Adrenal gland (tissue), 12 donors: ENCODE data around the gene ASB8. TPM values are rescaled to one million over a fixed set of nuclear protein-coding genes. Genes with fewer than 3 reads are reported as not detected.

Source experiments
- DNase-seq, 7 donors: peaks; one replicate each; pipeline ENCODE4 v3.0.0-alpha.2; 2019 to 2020
- H3K27ac ChIP-seq, 5 donors: fragments of 200-600 bp; sonication (generic) in 4 of 5; 1 replicate in 3 of 5; 2 replicates in 2 of 5; pipeline versions ENCODE4 v1.5.1 to v1.8.0; 2016 to 2020; ENCODE audit warnings: mild to moderate bottlenecking in 1 of 5
- H3K27me3 ChIP-seq: fragments of 200-600 bp; 2 replicates; pipeline ENCODE4 v1.8.0; 2021
- H3K36me3 ChIP-seq, 2 donors: fragments of 200-600 bp; replicated peaks in 1 of 2; 1 replicate in 1 of 2; 2 replicates in 1 of 2; pipeline versions ENCODE4 v1.5.1 to v1.8.0; 2018 to 2022
- H3K4me1 ChIP-seq, 2 donors: fragments of 200-600 bp; replicated peaks in 1 of 2; 1 replicate in 1 of 2; 2 replicates in 1 of 2; pipeline versions ENCODE4 v1.5.1 to v1.8.0; 2018 to 2021
- H3K4me3 ChIP-seq, 4 donors: fragments of 200-600 bp; sonication (generic) in 3 of 4; one replicate each; pipeline ENCODE4 v1.5.1; 2016 to 2018
- H3K9me3 ChIP-seq, 3 donors: fragments of 200-600 bp; sonication (generic) in 1 of 3; replicated peaks in 1 of 3; 1 replicate in 2 of 3; 2 replicates in 1 of 3; pipeline versions ENCODE4 v1.5.1 to v1.8.0; 2016 to 2021
- CTCF ChIP-seq, 6 experiments: fragments of 450-650 bp in 4 of 6; fragments of 200-600 bp in 2 of 6; sonication (generic) in 1 of 6; IDR thresholded peaks; 1 replicate in 5 of 6; 2 replicates in 1 of 6; pipeline versions ENCODE4 v1.5.1 to v1.8.0; 2016 to 2021; ENCODE audit warnings: antibody characterized with exemption in 6 of 6, mild to moderate bottlenecking in 2 of 6, moderate library complexity in 1 of 6
- POLR2A ChIP-seq, 2 donors: fragments of 450-650 bp; IDR thresholded peaks; one replicate each; pipeline ENCODE4 v1.6.1; 2017; ENCODE audit warnings: antibody characterized with exemption in 2 of 2, mild to moderate bottlenecking in 2 of 2, moderate library complexity in 1 of 2
- WGBS, 4 donors: extraction: QIAGEN DNeasy Blood & Tissue Kit in 2 of 4; methylation state at CpG; one replicate each; pipeline versions ENCODE4 v1.1.5 to v1.1.7; 2013 to 2017; 5-methylcytosine and 5-hydroxymethylcytosine counted together
- intact Hi-C, 2 donors: fragments of 100-400 bp; cut with DNase I; formaldehyde crosslinking; loops; one replicate each; pipeline versions ENCODE4 v1.14.1 to v1.15.0; 2022 to 2023
- polyA plus RNA-seq, 3 donors: library from polyadenylated mRNA; stranded (reverse); fragments of 200-250 nt in 2 of 3; fragments of 350-450 nt in 1 of 3; fragmentation: Illumina TruSeq in 1 of 3; extraction: RNeasy Lipid Tissue Mini Kit (QIAGEN cat#74804) in 1 of 3; gene quantifications; one replicate each; pipeline ENCODE4 v1.2.3, GENCODE V29; 2013 to 2014
- total RNA-seq, 9 donors: library from RNA; depleted of rRNA in 4 of 9; stranded (reverse); fragments of >200 nt in 4 of 9; fragments of 120-200 nt in 1 of 9; fragmentation: NEBNext Ultra II Directional in 1 of 9; extraction: Animal tissue kit (Norgen Biotek cat#: 25700) in 1 of 9; gene quantifications; one replicate each; pipeline versions ENCODE4 v1.1.0 to v1.2.4, GENCODE V29; 2013 to 2023
- donor health status: healthy with polysubstance abuse.
- donor health status: Bipolar disorder and iron deficiency.
- donor health status: DM: yes; HTN: yes; CAD: no.
- donor health status: DM: no; HTN: no; CAD: no.
- donor health status: DM: no; HTN: no; CAD: no.
- donor health status: DM: yes; HTN: yes; CAD: no.

Gene ASB8
- total and polyA plus RNA-seq, 12 donors, result 13.9 to 69.8 (median 49.5) TPM

- Histone ChIP-seq H3K9me3 (no peaks in the 10 kb centered on the region), H3K27me3 (no peaks in the 10 kb centered on the region), H3K4me1 (peaks cover 15 to 30% of the 10 kb centered on the region in 2 donors), H3K36me3 (no peaks in the 10 kb centered on the region), H3K27ac (peak overlapping the region in 3 of 5 donors; percentile 45 to 55 (median 47)), H3K4me3 (no peak overlapping the region)
- WGBS, 4 donors, result 32 to 53% (median 44%) methylated on average over 2 of the region's 2 CpGs
- intact Hi-C loops, result no loop called here
- no peak for TF ChIP-seq POLR2A (IDR thresholded peaks at IDR 0.05)
- no peak for TF ChIP-seq CTCF (IDR thresholded peaks at IDR 0.05)
- DNase-seq, result peak in 3 of 7 donors; percentile 16 to 63 (median 44)
Observed at GRCh38 chr12:48193623-48194022, 36.3 kb upstream of the ASB8 start.

- Histone ChIP-seq H3K27ac (peak overlapping the region in 3 of 5 donors; percentile 45 to 55 (median 47)), H3K36me3 (no peaks in the 10 kb centered on the region), H3K27me3 (no peaks in the 10 kb centered on the region), H3K4me3 (no peak overlapping the region), H3K4me1 (peaks cover 14 to 29% of the 10 kb centered on the region in 2 donors), H3K9me3 (no peaks in the 10 kb centered on the region)
- 24 to 59% (median 50%) methylated on average over 1 of the region's 1 CpG for WGBS, 4 donors
- intact Hi-C loops, result no loop called here
- TF ChIP-seq CTCF (IDR thresholded peaks at IDR 0.05) (no peak), POLR2A (IDR thresholded peaks at IDR 0.05) (no peak)
- no peak for DNase-seq
Observed at GRCh38 chr12:48192861-48193260, 35.5 kb upstream of the ASB8 start.

GRCh38 chr12:48191096-48191495 is 33.8 kb upstream of the ASB8 start:
- intact Hi-C loops, result no loop called here

GRCh38 chr12:48189331-48190125 is 32.2 kb upstream of the ASB8 start:
- H3K4me1 ChIP-seq, result peaks cover 14 to 24% of the 10 kb centered on the region in 2 donors
- DNase-seq, result peak; percentile 65 to 96 (median 75)
- H3K9me3 ChIP-seq, result no peaks in the 10 kb centered on the region
- peak overlapping the region in 1 of 5 donors; percentile 15 for H3K27ac ChIP-seq
- H3K36me3 ChIP-seq, result no peaks in the 10 kb centered on the region
- intact Hi-C loops, result loop anchor here (10.0 kb wide), 1 partner anchor 265 kb away; no protein-coding TSS in a partner anchor
- 40 to 42% (median 41%) methylated on average over 6 of the region's 6 CpGs for WGBS, 4 donors
- H3K27me3 ChIP-seq, result no peaks in the 10 kb centered on the region
- TF ChIP-seq CTCF (IDR thresholded peaks at IDR 0.05), result peak; percentile 74 to 87 (median 83)
- no peak for TF ChIP-seq POLR2A (IDR thresholded peaks at IDR 0.05)
- no peak overlapping the region for H3K4me3 ChIP-seq

More at GRCh38 chr12:48191096-48191495, 33.8 kb upstream of the ASB8 start:
- Histone ChIP-seq H3K36me3 (no peaks in the 10 kb centered on the region), H3K4me1 (peaks cover 14 to 23% of the 10 kb centered on the region in 2 donors), H3K27me3 (no peaks in the 10 kb centered on the region), H3K4me3 (no peak overlapping the region), H3K27ac (no peak overlapping the region), H3K9me3 (no peaks in the 10 kb centered on the region)
- TF ChIP-seq POLR2A (IDR thresholded peaks at IDR 0.05), result no peak
- TF ChIP-seq CTCF (IDR thresholded peaks at IDR 0.05), result no peak
- no peak for DNase-seq
